ENCODE data around the gene HOXA10.

The HOXA10 gene

GRCh38 chr7:27143023-27143949 lies 30.8 kb downstream of the HOXA10 start, which contains the start of gene HOXA5:
Gene HOXA5 (minus strand): TSS chr7:27143681. CDS start chr7:27143607, 74 bp downstream.
- no peak for DNase-seq

DNA sequence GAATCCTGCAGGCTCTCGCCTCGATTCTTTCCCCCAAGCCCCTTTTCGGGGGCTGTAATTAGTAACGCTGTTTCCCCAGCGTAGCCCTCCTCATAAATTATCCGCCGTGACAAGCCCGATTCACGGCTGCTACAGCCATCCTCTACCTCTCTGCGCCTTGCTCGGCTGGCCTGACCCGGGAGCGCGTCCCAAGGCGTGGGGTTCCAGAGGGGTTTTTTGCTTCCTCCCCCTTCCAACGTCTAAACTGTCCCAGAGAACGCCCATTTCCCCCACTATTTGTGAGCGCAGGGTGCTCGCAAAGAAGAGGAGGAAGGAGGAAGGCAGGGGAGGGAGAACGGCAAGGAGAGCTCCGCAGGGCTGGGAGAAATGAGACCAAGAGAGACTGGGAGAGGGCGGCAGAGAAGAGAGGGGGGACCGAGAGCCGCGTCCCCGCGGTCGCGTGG lies 31.5 kb downstream of the HOXA10 start:
- no peak for DNase-seq

DNA sequence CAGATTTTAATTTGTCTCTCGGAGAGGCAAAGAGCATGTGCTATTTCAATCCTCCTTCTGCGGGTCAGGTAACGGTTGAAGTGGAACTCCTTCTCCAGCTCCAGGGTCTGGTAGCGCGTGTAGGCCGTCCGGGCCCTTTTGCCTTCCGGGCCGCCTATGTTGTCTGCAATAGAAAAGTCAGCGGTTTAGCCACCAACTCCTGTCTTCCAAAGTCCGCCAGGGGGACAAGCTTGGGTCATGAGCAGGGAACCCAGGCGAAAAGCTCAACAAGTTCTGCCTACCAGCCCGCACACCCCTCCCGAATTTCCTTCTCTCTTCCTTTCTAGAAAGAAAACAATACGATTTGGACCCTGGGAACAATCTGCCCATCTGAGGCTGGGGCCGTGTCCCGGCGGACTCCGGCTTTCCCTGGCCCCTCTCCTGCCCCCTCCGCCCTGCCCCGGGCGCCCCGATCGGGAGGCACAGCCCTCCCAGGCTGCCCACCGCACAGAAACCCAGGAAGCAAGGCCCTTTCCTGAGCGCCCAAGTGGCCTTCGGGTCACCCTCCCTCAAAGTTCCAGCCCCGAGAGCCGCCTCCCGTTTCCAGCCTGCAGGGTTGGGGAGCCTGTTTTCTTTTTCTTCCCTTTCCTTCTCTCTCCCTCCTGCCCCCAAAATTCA lies 32.1 kb downstream of the HOXA10 start:
- no peak for DNase-seq

DNA sequence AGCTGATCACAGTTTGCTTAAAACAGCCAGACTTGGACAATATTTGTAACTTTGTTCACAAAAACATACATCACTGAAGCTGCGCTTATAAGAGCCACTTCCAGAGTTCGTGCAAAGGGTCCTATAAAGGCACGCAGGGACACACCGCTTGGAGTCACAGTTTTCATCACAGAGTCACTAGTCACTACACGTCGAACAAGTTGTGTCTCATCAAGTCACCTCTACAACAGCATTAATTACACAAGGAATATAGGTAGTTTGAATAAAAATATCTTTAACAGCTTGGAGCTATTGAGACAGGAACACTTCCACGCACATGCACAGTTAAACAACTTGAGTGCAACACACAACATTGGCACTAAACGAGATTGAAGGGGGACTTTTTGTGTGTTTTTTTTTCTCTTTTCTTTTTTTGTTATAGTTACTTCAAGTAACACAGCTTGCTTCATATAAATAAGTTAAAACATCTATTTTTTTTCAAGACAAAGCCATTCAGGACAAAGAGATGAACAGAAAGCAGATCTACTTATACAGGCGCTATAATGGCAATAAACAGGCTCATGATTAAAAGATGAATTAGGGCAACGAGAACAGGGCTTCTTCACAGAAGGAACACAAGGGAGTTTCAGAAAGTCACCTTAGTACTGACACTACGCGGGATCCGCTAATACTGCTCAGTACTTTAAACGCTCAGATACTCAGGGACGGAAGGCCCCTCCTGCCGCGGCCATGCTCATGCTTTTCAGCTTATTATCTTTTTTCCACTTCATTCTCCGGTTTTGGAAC lies 32.8 kb downstream of the HOXA10 start:
- DNase-seq = no peak

GRCh38 chr7:27140126-27140857 lies 33.8 kb downstream of the HOXA10 start:
- DNase-seq = no peak

- DNase-seq = no peak
These were observed 34.6 kb downstream of the HOXA10 start for GRCh38 chr7:27139334-27140125.

DNA sequence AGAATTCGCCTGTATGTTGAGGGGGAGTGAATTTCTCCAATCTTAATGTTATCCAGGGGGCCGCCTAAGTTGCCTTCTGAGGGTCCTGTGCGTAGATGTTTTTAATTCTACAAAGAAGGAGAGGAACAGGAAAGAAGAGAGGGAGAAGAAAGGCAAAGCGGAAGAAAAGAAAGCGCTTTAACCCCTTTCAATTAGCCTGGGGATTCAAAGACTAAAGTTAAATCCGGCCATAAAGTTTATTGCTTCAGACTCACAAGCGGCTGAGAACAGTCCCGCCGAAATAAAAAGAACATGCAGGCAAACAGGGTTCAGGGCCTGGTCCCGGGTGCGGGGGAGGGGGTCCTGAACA lies 35.2 kb downstream of the HOXA10 start:
- DNase-seq = no peak

- no peak for DNase-seq
These were observed 35.6 kb downstream of the HOXA10 start for GRCh38 chr7:27138472-27138871.

DNA sequence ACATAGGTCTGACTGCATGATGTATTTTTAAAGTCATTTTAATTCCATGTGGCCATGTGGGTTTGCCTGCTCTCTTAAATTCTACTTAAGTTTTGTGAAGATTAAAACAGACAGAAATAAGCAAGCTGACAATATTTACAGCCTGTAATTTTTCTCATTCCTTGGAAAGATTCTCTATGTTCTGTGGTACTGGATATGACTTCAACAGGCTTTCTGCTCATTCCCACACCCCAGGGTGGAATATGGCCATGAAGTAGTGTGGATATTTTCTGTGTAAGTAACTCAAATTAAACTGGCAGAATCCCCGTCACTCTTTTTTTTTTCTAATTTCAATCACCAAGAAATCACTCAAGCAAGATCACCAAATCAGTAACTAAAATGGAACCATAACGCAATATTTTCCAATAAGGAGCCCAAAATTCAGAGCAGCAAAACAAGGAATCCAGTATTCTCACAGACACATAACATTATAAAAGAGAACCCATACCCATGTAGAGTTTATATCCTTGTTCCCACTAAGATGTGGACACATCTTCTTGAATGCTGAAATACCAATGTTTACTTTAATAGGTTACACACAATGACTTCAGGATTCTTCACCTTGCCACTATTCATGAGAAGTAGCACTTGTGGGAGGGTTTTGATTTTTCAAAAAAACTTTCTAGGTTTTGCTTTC lies 36.3 kb downstream of the HOXA10 start:
- DNase-seq = no peak

GRCh38 chr7:27134392-27134791 lies 39.7 kb downstream of the HOXA10 start:
- DNase-seq = peak; percentile 9

DNA sequence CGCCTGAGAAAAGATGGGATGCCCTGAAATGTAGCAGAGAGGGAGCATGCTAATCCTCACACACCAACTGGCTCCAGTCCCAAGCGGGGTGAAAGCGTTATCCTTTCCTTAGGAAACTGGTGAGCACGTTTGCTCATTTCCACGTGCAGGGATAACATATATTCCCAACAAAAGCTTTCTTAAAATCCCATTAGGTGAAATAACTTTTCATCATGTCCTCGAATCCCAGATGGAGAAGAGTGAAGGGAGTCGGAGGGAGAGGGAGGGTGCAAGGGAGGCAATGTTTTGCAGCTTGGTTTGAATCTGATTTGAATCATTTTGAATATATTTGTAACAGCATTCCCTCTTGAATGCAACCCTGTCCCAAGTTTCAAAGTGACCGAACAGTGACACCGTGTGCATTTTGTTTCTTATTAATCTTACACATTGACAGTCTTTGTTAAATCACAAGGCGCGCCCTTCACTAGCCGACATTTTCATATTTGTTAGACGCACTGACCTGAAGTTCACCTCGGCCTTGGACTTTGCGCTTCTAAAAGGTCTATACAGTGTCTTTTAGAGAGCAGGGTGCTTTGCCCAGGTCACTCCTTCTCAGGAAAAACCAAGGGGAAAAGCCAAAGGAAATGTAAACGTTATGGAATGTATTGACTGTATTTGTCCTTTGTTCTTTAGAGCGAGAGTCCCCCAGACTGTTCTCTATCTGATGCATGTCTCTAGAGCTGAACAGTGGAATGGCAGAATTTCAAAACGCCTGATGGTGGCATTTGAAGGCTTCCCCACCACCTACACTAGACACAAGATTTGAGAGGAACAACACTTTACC lies 40.5 kb downstream of the HOXA10 start:
- DNase-seq = no peak

- DNase-seq = no peak
These were observed 41.1 kb downstream of the HOXA10 start for GRCh38 chr7:27132978-27133377.

GRCh38 chr7:27132214-27132613 lies 41.9 kb downstream of the HOXA10 start:
- DNase-seq = no peak

GRCh38 chr7:27131390-27131819 lies 42.7 kb downstream of the HOXA10 start:
- no peak for DNase-seq

GRCh38 chr7:27130540-27131389 lies 43.4 kb downstream of the HOXA10 start, which contains the start of gene HOXA4:
Gene HOXA4 (minus strand): TSS chr7:27130757. CDS start chr7:27130733, 24 bp downstream.
- peak; percentile 90 for DNase-seq

- peak; percentile 38 for DNase-seq
These were observed 44.2 kb downstream of the HOXA10 start for GRCh38 chr7:27129729-27130539.

- no peak for DNase-seq
These were observed 45.1 kb downstream of the HOXA10 start for GRCh38 chr7:27128776-27129728.
